ENCODE measurements around the gene SEMA6B. TPM values are rescaled to one million over a fixed set of nuclear protein-coding genes. Genes with fewer than 3 reads are reported as not detected.

Gene SEMA6B
- total and polyA plus RNA-seq, 9 donors, result 15.6 to 63.2 (median 50.8) TPM

- 74% methylated on average over 20 of the region's 23 CpGs for WGBS (ENCODE audit: insufficient coverage)
- H3K27me3 ChIP-seq (ENCODE audit: control insufficient read depth, insufficient read depth, low read length), result peaks cover 3% of the 10 kb centered on the region
- H3K9me3 ChIP-seq (replicated peaks; ENCODE audit: control insufficient read depth, low read depth, low read length), result no peaks in the 10 kb centered on the region
- DNase-seq, result no peak
- no peak overlapping the region for H3K27ac ChIP-seq (ENCODE audit: low read length)
- no peaks in the 10 kb centered on the region for H3K36me3 ChIP-seq (ENCODE audit: control insufficient read depth, insufficient read depth, low read length)
- H3K4me3 ChIP-seq (ENCODE audit: low read length), result no peak overlapping the region
- H3K4me1 ChIP-seq (ENCODE audit: control insufficient read depth, insufficient read depth, low read length), result no peaks in the 10 kb centered on the region
Observed at GRCh38 chr19:4525563-4526002, 33.9 kb downstream of the SEMA6B start.

- no peaks in the 10 kb centered on the region for H3K9me3 ChIP-seq (replicated peaks; ENCODE audit: control insufficient read depth, low read depth, low read length)
- WGBS (ENCODE audit: insufficient coverage), result 58% methylated on average over 19 of the region's 23 CpGs
- no peak overlapping the region for H3K4me3 ChIP-seq (ENCODE audit: low read length)
- peaks cover 3% of the 10 kb centered on the region for H3K27me3 ChIP-seq (ENCODE audit: control insufficient read depth, insufficient read depth, low read length)
- peak; percentile 50 for DNase-seq
- H3K36me3 ChIP-seq (ENCODE audit: control insufficient read depth, insufficient read depth, low read length), result no peaks in the 10 kb centered on the region
- no peaks in the 10 kb centered on the region for H3K4me1 ChIP-seq (ENCODE audit: control insufficient read depth, insufficient read depth, low read length)
- H3K27ac ChIP-seq (ENCODE audit: low read length), result no peak overlapping the region
Observed at GRCh38 chr19:4524808-4525562, 34.5 kb downstream of the SEMA6B start.

- no peak for DNase-seq
- H3K27ac ChIP-seq (ENCODE audit: low read length), result no peak overlapping the region
- H3K36me3 ChIP-seq (ENCODE audit: control insufficient read depth, insufficient read depth, low read length), result no peaks in the 10 kb centered on the region
Observed at GRCh38 chr19:4523306-4524110, 36.0 kb downstream of the SEMA6B start.

GRCh38 chr19:4522291-4523002 is 37.0 kb downstream of the SEMA6B start:
- Histone ChIP-seq H3K27me3 (ENCODE audit: control insufficient read depth, insufficient read depth, low read length) (peaks cover 3% of the 10 kb centered on the region), H3K36me3 (ENCODE audit: control insufficient read depth, insufficient read depth, low read length) (no peaks in the 10 kb centered on the region), H3K4me1 (ENCODE audit: control insufficient read depth, insufficient read depth, low read length) (peaks cover 22% of the 10 kb centered on the region), H3K9me3 (replicated peaks; ENCODE audit: control insufficient read depth, low read depth, low read length) (no peaks in the 10 kb centered on the region), H3K4me3 (ENCODE audit: low read length) (no peak overlapping the region), H3K27ac (ENCODE audit: low read length) (no peak overlapping the region)
- DNase-seq, result no peak
- WGBS (ENCODE audit: insufficient coverage), result 84% methylated on average over 7 of the region's 15 CpGs

More at GRCh38 chr19:4523306-4524110, 36.0 kb downstream of the SEMA6B start:
- Histone ChIP-seq H3K27me3 (ENCODE audit: control insufficient read depth, insufficient read depth, low read length) (peaks cover 3% of the 10 kb centered on the region), H3K4me1 (ENCODE audit: control insufficient read depth, insufficient read depth, low read length) (peaks cover 11% of the 10 kb centered on the region), H3K4me3 (ENCODE audit: low read length) (no peak overlapping the region), H3K9me3 (replicated peaks; ENCODE audit: control insufficient read depth, low read depth, low read length) (no peaks in the 10 kb centered on the region)
- WGBS (ENCODE audit: insufficient coverage), result 70% methylated on average over 53 of the region's 53 CpGs

GRCh38 chr19:4521888-4522242 is 37.6 kb downstream of the SEMA6B start:
- no peak for DNase-seq
- Histone ChIP-seq H3K27ac (ENCODE audit: low read length) (no peak overlapping the region), H3K4me3 (ENCODE audit: low read length) (no peak overlapping the region), H3K27me3 (ENCODE audit: control insufficient read depth, insufficient read depth, low read length) (peaks cover 3% of the 10 kb centered on the region), H3K9me3 (replicated peaks; ENCODE audit: control insufficient read depth, low read depth, low read length) (no peaks in the 10 kb centered on the region), H3K36me3 (ENCODE audit: control insufficient read depth, insufficient read depth, low read length) (no peaks in the 10 kb centered on the region), H3K4me1 (ENCODE audit: control insufficient read depth, insufficient read depth, low read length) (peaks cover 28% of the 10 kb centered on the region)
- WGBS (ENCODE audit: insufficient coverage), result 84% methylated on average over 5 of the region's 5 CpGs

- Histone ChIP-seq H3K4me3 (ENCODE audit: low read length) (no peak overlapping the region), H3K4me1 (ENCODE audit: control insufficient read depth, insufficient read depth, low read length) (peaks cover 33% of the 10 kb centered on the region), H3K36me3 (ENCODE audit: control insufficient read depth, insufficient read depth, low read length) (no peaks in the 10 kb centered on the region), H3K27me3 (ENCODE audit: control insufficient read depth, insufficient read depth, low read length) (peaks cover 3% of the 10 kb centered on the region), H3K27ac (ENCODE audit: low read length) (no peak overlapping the region), H3K9me3 (replicated peaks; ENCODE audit: control insufficient read depth, low read depth, low read length) (no peaks in the 10 kb centered on the region)
- WGBS (ENCODE audit: insufficient coverage), result 79% methylated on average over 9 of the region's 11 CpGs
- no peak for DNase-seq
Observed at GRCh38 chr19:4521170-4521887, 38.2 kb downstream of the SEMA6B start.

- H3K36me3 ChIP-seq (ENCODE audit: control insufficient read depth, insufficient read depth, low read length), result no peaks in the 10 kb centered on the region
- H3K9me3 ChIP-seq (replicated peaks; ENCODE audit: control insufficient read depth, low read depth, low read length), result no peaks in the 10 kb centered on the region
- H3K27me3 ChIP-seq (ENCODE audit: control insufficient read depth, insufficient read depth, low read length), result peaks cover 3% of the 10 kb centered on the region
- peaks cover 36% of the 10 kb centered on the region for H3K4me1 ChIP-seq (ENCODE audit: control insufficient read depth, insufficient read depth, low read length)
- WGBS (ENCODE audit: insufficient coverage), result 67% methylated on average over 7 of the region's 9 CpGs
- H3K27ac ChIP-seq (ENCODE audit: low read length), result no peak overlapping the region
- H3K4me3 ChIP-seq (ENCODE audit: low read length), result no peak overlapping the region
- no peak for DNase-seq
Observed at GRCh38 chr19:4519521-4520277, 39.8 kb downstream of the SEMA6B start.

- H3K27ac ChIP-seq (ENCODE audit: low read length), result no peak overlapping the region
- WGBS (ENCODE audit: insufficient coverage), result 86% methylated on average over 6 of the region's 6 CpGs
- H3K4me3 ChIP-seq (ENCODE audit: low read length), result no peak overlapping the region
- H3K9me3 ChIP-seq (replicated peaks; ENCODE audit: control insufficient read depth, low read depth, low read length), result no peaks in the 10 kb centered on the region
- H3K27me3 ChIP-seq (ENCODE audit: control insufficient read depth, insufficient read depth, low read length), result peaks cover 3% of the 10 kb centered on the region
- DNase-seq, result no peak
- peaks cover 36% of the 10 kb centered on the region for H3K4me1 ChIP-seq (ENCODE audit: control insufficient read depth, insufficient read depth, low read length)
- no peaks in the 10 kb centered on the region for H3K36me3 ChIP-seq (ENCODE audit: control insufficient read depth, insufficient read depth, low read length)
Observed at GRCh38 chr19:4519172-4519496, 40.4 kb downstream of the SEMA6B start.

GRCh38 chr19:4518345-4519171 is 40.9 kb downstream of the SEMA6B start, which contains the start of gene PLIN4:
TSS of gene PLIN4 (minus strand) at chr19:4518486. CDS start at chr19:4518272, 214 bp downstream.
- 42% methylated on average over 28 of the region's 34 CpGs for WGBS (ENCODE audit: insufficient coverage)
- Histone ChIP-seq H3K9me3 (replicated peaks; ENCODE audit: control insufficient read depth, low read depth, low read length) (no peaks in the 10 kb centered on the region), H3K27me3 (ENCODE audit: control insufficient read depth, insufficient read depth, low read length) (peaks cover 3% of the 10 kb centered on the region), H3K4me1 (ENCODE audit: control insufficient read depth, insufficient read depth, low read length) (peaks cover 36% of the 10 kb centered on the region), H3K27ac (ENCODE audit: low read length) (peak within 1 kb of the TSS; percentile 84), H3K4me3 (ENCODE audit: low read length) (peak within 1 kb of the TSS; percentile 13), H3K36me3 (ENCODE audit: control insufficient read depth, insufficient read depth, low read length) (no peaks in the 10 kb centered on the region)
- DNase-seq, result peak; percentile 53
